Transverse colon (tissue), 4 donors: ENCODE data around the gene GSTA4.

ENCODE experiments used
- POLR2A ChIP-seq: fragments of 450-650 bp; IDR thresholded peaks from one replicate; pipeline ENCODE4 v1.6.1; 2016; ENCODE audit warnings: antibody characterized with exemption, mild to moderate bottlenecking, moderate library complexity
- POLR2AphosphoS5 ChIP-seq, 3 donors: sonication (generic); formaldehyde crosslinking; IDR thresholded peaks; one replicate each; pipeline ENCODE4 v1.6.1; 2016; ENCODE audit warnings: antibody characterized with exemption in 3 of 3
- TF ChIP-seq, protein P1 (sequence below), 5 experiments: fragments of 200-600 bp in 3 of 5; fragments of 450-650 bp in 2 of 5; sonication (generic) in 3 of 5; IDR thresholded peaks; 1 replicate in 2 of 5; 2 replicates in 3 of 5; pipeline ENCODE4 v1.5.1; 2016 to 2017; ENCODE audit warnings: antibody characterized with exemption in 5 of 5, inconsistent platforms in 3 of 5, mild to moderate bottlenecking in 2 of 5, moderate library complexity in 1 of 5

DNA sequence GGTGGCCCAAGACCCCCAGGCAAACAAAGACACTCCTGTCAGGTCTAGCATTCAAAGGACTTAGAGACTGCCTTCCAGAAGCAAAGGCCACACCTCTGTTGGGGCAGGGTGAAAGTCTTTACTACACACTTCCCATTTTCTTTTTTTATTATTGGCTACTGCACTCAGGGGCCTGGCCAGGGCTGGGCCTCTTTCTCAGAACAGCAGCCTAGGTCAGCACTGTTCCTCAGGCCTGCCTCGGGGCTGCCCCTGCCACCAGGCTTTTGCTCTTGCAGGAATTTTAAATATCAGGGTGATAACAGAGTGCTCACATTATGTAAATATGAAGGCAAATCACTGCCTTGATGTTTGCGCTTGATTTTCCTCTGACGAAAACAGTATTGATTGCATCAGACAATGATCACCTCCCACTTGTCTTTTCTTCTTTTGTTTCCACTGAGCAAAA lies 18.5 kb downstream of the GSTA4 start:
- TF ChIP-seq, protein P1, sequence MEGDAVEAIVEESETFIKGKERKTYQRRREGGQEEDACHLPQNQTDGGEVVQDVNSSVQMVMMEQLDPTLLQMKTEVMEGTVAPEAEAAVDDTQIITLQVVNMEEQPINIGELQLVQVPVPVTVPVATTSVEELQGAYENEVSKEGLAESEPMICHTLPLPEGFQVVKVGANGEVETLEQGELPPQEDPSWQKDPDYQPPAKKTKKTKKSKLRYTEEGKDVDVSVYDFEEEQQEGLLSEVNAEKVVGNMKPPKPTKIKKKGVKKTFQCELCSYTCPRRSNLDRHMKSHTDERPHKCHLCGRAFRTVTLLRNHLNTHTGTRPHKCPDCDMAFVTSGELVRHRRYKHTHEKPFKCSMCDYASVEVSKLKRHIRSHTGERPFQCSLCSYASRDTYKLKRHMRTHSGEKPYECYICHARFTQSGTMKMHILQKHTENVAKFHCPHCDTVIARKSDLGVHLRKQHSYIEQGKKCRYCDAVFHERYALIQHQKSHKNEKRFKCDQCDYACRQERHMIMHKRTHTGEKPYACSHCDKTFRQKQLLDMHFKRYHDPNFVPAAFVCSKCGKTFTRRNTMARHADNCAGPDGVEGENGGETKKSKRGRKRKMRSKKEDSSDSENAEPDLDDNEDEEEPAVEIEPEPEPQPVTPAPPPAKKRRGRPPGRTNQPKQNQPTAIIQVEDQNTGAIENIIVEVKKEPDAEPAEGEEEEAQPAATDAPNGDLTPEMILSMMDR (IDR thresholded peaks at IDR 0.05), result no peak
- TF ChIP-seq POLR2A (no peak), POLR2AphosphoS5 (IDR thresholded peaks at IDR 0.05) (no peak)
